ENCODE results near the gene DLX5. TPM values are rescaled to one million over a fixed set of nuclear protein-coding genes. Genes with fewer than 3 reads are reported as not detected.

DLX5 gene
- total RNA-seq, 1 donor from 2014 or later = 1.3 TPM

DNA sequence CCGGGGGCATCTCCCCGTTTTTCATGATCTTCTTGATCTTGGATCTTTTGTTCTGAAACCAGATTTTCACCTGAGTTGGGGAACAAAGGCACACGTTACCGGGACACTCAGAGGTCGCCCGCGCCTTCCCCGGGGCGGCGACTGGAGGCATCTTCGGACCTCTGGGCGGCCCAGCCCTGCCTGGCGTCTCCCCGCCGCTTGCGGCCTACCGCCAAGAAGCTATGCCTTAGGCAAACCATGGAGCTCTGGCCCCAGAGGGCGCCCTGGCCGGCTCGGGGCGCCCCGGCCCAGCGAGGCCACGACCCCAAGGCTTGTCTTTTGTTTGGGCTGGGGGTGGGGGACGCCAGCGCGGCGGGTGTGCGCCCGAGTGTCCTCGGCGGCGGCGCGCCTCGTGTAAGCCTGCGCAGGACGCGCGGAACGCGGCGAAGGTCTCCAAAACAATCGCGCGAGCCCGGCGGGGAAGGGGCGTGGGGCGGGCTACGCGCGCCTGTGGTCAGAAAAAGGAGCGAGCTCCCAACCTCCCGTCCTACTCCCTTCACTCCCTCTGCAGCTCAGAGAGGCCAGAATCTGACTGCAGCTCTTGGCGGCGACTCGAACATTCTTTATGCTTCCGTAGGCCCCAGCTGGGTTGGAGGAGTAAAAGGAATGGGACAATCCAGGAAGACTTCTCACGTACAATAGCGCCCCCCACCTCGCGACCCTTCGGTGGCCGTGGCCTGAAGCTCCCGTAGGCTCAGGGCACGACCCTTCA is 3.5 kb downstream of the DLX5 start:
- Histone ChIP-seq H3K4me3 (ENCODE audit: insufficient read depth, low read depth, low read length) (no peak overlapping the region), H3K36me3 (ENCODE audit: insufficient read depth, low read length) (no peaks in the 10 kb centered on the region), H3K27ac (ENCODE audit: low read depth, low read length) (no peak overlapping the region), H3K4me2 (ENCODE audit: low read length) (peak overlapping the region; percentile 33), H2AFZ (ENCODE audit: low read depth, low read length) (peak overlapping the region; percentile 18), H3K4me1 (ENCODE audit: insufficient read depth, low read length) (peaks cover 5% of the 10 kb centered on the region), H3K9ac (ENCODE audit: low read length) (no peak overlapping the region), H3K79me2 (ENCODE audit: insufficient read depth, low read length) (no peaks in the 10 kb centered on the region), H3K9me3 (ENCODE audit: insufficient read depth, low read depth, low read length) (peaks cover 12% of the 10 kb centered on the region), H4K20me1 (ENCODE audit: insufficient read depth, low read length) (no peaks in the 10 kb centered on the region), H3K27me3 (ENCODE audit: insufficient read depth, low read length) (peaks cover 96% of the 10 kb centered on the region)
- H3K27ac Mint-ChIP-seq (ENCODE audit: unreplicated experiment) = peak overlapping the region; percentile 78
- peaks cover 83% of the 10 kb centered on the region for H3K27me3 Mint-ChIP-seq (ENCODE audit: low read depth, unreplicated experiment)
- peaks cover 26% of the 10 kb centered on the region for H3K9me3 Mint-ChIP-seq (ENCODE audit: unreplicated experiment)
- H3K4me1 Mint-ChIP-seq (ENCODE audit: low read depth, unreplicated experiment) = peaks cover 19% of the 10 kb centered on the region
- DNase-seq (ENCODE audit: low read depth) (no peak), FAIRE-seq (no peak)
- no peak for TF ChIP-seq EZH2 (IDR thresholded peaks at IDR 0.05; ENCODE audit: insufficient read depth, low read length)
- TF ChIP-seq, protein P1, sequence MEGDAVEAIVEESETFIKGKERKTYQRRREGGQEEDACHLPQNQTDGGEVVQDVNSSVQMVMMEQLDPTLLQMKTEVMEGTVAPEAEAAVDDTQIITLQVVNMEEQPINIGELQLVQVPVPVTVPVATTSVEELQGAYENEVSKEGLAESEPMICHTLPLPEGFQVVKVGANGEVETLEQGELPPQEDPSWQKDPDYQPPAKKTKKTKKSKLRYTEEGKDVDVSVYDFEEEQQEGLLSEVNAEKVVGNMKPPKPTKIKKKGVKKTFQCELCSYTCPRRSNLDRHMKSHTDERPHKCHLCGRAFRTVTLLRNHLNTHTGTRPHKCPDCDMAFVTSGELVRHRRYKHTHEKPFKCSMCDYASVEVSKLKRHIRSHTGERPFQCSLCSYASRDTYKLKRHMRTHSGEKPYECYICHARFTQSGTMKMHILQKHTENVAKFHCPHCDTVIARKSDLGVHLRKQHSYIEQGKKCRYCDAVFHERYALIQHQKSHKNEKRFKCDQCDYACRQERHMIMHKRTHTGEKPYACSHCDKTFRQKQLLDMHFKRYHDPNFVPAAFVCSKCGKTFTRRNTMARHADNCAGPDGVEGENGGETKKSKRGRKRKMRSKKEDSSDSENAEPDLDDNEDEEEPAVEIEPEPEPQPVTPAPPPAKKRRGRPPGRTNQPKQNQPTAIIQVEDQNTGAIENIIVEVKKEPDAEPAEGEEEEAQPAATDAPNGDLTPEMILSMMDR (IDR thresholded peaks at IDR 0.05; ENCODE audit: insufficient read depth, low read depth, low read length) = no peak
- H3K36me3 Mint-ChIP-seq (ENCODE audit: low read depth, unreplicated experiment) = peaks cover 4% of the 10 kb centered on the region
- H3K4me3 Mint-ChIP-seq (ENCODE audit: unreplicated experiment) = no peak overlapping the region

GRCh38 chr7:97020601-97020995 is 4.0 kb downstream of the DLX5 start:
- Histone ChIP-seq H3K9ac (ENCODE audit: low read length) (no peak overlapping the region), H3K4me3 (ENCODE audit: insufficient read depth, low read depth, low read length) (no peak overlapping the region), H4K20me1 (ENCODE audit: insufficient read depth, low read length) (no peaks in the 10 kb centered on the region), H2AFZ (ENCODE audit: low read depth, low read length) (peak overlapping the region; percentile 18), H3K9me3 (ENCODE audit: insufficient read depth, low read depth, low read length) (peaks cover 12% of the 10 kb centered on the region), H3K27me3 (ENCODE audit: insufficient read depth, low read length) (peaks cover 96% of the 10 kb centered on the region), H3K79me2 (ENCODE audit: insufficient read depth, low read length) (no peaks in the 10 kb centered on the region), H3K4me1 (ENCODE audit: insufficient read depth, low read length) (peaks cover 5% of the 10 kb centered on the region), H3K27ac (ENCODE audit: low read depth, low read length) (no peak overlapping the region), H3K4me2 (ENCODE audit: low read length) (no peak overlapping the region), H3K36me3 (ENCODE audit: insufficient read depth, low read length) (no peaks in the 10 kb centered on the region)
- H3K27me3 Mint-ChIP-seq (ENCODE audit: low read depth, unreplicated experiment) = peaks cover 83% of the 10 kb centered on the region
- FAIRE-seq (no peak), DNase-seq (ENCODE audit: low read depth) (no peak)
- H3K9me3 Mint-ChIP-seq (ENCODE audit: unreplicated experiment) = peaks cover 22% of the 10 kb centered on the region
- no peak for TF ChIP-seq EZH2 (IDR thresholded peaks at IDR 0.05; ENCODE audit: insufficient read depth, low read length)
- TF ChIP-seq, protein P1 (IDR thresholded peaks at IDR 0.05; ENCODE audit: insufficient read depth, low read depth, low read length) = no peak
- peaks cover 4% of the 10 kb centered on the region for H3K36me3 Mint-ChIP-seq (ENCODE audit: low read depth, unreplicated experiment)
- peak overlapping the region; percentile 25 for H3K4me3 Mint-ChIP-seq (ENCODE audit: unreplicated experiment)
- H3K4me1 Mint-ChIP-seq (ENCODE audit: low read depth, unreplicated experiment) = peaks cover 15% of the 10 kb centered on the region
- H3K27ac Mint-ChIP-seq (ENCODE audit: unreplicated experiment) = no peak overlapping the region

DNA sequence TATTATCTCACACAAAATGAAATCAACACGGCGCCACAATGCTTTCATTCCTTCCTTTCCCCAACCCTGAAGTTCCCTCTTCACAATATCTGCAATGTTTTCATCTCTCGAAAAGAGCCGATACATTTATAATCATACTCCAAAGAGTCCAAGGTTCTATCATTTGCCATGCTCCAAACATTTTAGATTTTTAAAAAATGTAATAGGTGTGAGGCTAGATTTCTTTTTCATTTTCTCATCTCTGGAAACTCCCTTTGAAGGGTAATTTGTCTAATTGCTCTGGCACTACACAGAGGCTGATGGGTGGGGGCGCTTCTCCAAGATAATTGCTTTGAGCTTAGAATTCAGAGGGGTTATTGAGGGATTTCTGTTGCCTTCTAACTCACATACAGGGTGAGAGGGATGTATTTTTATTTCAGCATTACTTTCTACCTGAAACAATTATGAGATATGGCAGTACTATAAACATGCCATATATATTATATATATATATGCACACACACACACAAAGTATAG is 4.9 kb downstream of the DLX5 start:
- DNase-seq (ENCODE audit: low read depth) (no peak), FAIRE-seq (no peak)
- peaks cover 86% of the 10 kb centered on the region for H3K27me3 Mint-ChIP-seq (ENCODE audit: low read depth, unreplicated experiment)
- no peak overlapping the region for H2AFZ ChIP-seq (ENCODE audit: low read depth, low read length)
- H3K9ac ChIP-seq (ENCODE audit: low read length) = no peak overlapping the region
- TF ChIP-seq, protein P1 (IDR thresholded peaks at IDR 0.05; ENCODE audit: insufficient read depth, low read depth, low read length) = no peak
- no peak for TF ChIP-seq EZH2 (IDR thresholded peaks at IDR 0.05; ENCODE audit: insufficient read depth, low read length)
- no peak overlapping the region for H3K27ac Mint-ChIP-seq (ENCODE audit: unreplicated experiment)
- H3K27me3 ChIP-seq (ENCODE audit: insufficient read depth, low read length) = peaks cover 96% of the 10 kb centered on the region
- no peaks in the 10 kb centered on the region for H3K36me3 ChIP-seq (ENCODE audit: insufficient read depth, low read length)
- no peak overlapping the region for H3K4me2 ChIP-seq (ENCODE audit: low read length)
- peaks cover 4% of the 10 kb centered on the region for H3K36me3 Mint-ChIP-seq (ENCODE audit: low read depth, unreplicated experiment)
- H3K4me3 Mint-ChIP-seq (ENCODE audit: unreplicated experiment) = no peak overlapping the region
- peaks cover 5% of the 10 kb centered on the region for H3K4me1 ChIP-seq (ENCODE audit: insufficient read depth, low read length)
- peaks cover 24% of the 10 kb centered on the region for H3K9me3 Mint-ChIP-seq (ENCODE audit: unreplicated experiment)
- H3K79me2 ChIP-seq (ENCODE audit: insufficient read depth, low read length) = no peaks in the 10 kb centered on the region
- no peaks in the 10 kb centered on the region for H4K20me1 ChIP-seq (ENCODE audit: insufficient read depth, low read length)
- H3K4me3 ChIP-seq (ENCODE audit: insufficient read depth, low read depth, low read length) = no peak overlapping the region
- H3K27ac ChIP-seq (ENCODE audit: low read depth, low read length) = no peak overlapping the region
- H3K9me3 ChIP-seq (ENCODE audit: insufficient read depth, low read depth, low read length) = peaks cover 12% of the 10 kb centered on the region
- peaks cover 15% of the 10 kb centered on the region for H3K4me1 Mint-ChIP-seq (ENCODE audit: low read depth, unreplicated experiment)

Measured in astrocyte (in vitro differentiated cells and primary cell).